GM21717 (cell line): Measurements from ENCODE around the gene SYNGR1.
"Not testable (repeated sequence)": the region's sequence is repeated elsewhere in the genome, so short reads cannot be mapped to it uniquely, and the experiment has no call there.

ENCODE experiments used
- ATAC-seq: cut with Tn5 transposase; IDR thresholded peaks from one replicate; pipeline ENCODE4 v1.9.1; 2021; ENCODE audit warnings: mild to moderate bottlenecking, moderate library complexity; ENCODE audit not compliant: unreplicated experiment

Gene SYNGR1

GRCh38 chr22:39405346-39406085 lies 55.7 kb downstream of the SYNGR1 start:
- ATAC-seq, result no peak

DNA sequence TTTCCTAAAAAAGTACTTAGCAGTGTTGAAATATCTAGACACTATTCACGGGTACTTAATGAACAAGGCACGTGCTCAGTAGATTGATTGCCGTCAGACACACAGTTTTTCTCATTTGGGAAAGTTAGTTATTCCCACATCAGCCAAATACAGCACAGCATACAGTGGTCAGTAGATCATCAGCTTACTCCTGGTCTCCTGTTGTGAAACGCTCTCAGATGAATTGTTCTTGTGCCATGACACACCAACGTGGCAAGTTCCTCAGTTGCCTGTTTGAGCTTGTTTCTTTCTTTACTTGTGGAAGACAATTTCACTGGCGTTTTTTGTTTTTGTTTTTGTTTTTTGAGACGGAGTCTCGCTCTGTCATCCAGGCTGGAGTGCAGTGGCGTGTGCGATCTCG lies 58.4 kb downstream of the SYNGR1 start:
- ATAC-seq, result no peak

DNA sequence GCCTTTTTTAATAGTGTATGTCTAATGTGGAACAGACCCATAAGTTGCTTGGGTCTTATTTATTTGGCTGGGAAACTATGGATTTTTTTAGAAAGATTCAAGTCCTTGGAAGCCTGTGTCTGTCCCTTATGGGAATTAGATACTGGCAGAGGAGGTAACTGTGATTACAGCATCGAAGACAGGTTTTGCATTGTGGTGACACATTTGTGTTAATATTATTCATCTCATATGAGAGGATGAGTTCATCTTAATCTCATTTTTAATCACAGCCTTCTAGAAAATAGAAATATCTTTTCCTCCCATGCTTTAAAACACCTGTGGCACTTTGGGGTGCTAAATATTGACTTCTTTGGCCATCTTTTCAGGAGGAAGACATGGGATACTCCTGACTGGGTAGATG lies 59.0 kb downstream of the SYNGR1 start:
- no peak for ATAC-seq

DNA sequence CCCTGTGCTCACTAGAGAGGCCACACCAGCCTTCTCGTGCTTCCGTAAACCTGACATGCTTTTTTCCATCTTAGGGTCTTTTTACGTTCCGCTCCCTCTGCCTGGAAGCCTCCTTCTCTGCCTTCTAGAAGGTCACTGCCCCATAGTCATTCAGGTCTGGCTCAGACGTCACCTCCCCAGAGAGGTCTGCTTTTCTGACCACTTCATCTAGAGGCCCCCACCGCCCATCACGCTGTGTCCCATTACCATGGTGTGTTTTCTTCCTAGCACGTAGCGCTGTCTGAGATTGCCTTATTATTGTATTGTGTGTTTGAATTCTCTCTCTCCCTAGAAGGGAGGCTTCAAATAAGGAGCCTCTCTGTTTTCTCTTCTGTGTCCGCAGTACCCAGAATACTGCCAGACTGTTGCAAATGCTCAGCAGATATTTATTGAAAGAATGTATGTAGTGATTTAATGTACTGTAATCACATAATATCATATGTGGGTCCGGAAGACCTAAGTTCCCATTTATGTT lies 59.8 kb downstream of the SYNGR1 start:
- ATAC-seq, result no peak

DNA sequence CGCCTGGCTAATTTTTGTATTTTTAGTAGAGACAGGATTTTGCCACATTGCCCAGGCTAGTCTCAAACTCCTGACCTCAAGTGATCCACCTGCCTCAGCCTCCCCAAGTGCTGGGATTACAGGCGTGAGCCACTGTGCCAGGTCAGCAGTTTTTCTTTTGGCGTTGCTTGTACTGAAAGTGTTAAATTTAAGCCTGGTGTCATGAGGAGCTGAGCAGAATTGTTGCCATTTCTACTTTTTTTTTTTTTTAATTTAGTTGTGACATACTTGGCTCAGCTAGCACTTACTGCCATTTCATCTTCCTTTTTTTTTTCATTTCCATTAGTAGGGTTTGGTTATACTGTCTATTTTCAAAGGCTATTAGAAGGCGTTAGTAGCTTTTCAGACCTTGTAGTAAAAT lies 60.5 kb downstream of the SYNGR1 start:
- ATAC-seq, result no peak

DNA sequence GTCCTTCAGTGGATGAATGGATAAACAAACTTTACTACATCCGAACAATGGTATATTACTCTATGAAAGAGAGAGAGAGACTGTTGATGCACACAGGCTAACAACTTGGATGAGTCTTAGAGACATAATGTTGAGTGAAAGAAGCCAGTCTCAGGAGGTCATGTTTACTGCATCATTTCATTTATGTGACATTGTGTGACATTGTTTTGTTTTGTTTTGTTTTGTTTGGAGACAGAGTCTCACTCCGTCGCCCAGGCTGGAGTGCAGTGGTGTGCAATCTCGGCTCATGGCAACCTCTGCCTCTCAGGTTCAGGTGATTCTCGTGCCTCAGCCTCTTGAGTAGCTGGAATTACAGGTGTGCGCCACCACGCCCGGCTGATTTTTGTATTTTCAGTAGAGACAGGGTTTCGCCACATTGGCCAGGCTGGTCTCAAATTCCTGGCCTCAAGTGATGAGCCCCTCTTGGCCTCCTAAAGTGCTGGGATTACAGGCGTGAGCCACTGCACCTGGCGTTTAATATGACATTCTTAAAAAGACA lies 62.1 kb downstream of the SYNGR1 start:
- not testable (repeated sequence) for ATAC-seq

DNA sequence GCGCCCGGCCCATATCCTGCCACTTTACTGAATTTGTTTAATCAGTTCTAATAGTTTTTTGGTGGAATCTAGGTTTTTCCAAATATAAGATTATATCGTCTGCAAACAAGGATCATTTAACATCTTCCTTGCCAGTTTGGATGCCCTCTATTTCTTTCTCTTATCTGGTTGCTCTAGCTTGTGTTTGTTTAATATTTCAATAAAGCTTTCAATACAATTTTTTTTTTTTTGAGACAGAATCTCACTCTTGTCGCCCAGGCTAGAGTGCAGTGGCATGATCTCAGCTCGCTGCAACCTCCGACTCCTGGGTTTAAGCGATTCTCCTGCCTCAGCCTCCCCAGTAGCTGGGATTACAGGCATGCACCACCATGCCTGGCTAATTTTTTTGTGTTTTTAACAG lies 63.4 kb downstream of the SYNGR1 start:
- not testable (repeated sequence) for ATAC-seq

- ATAC-seq, result no peak
These were observed 64.6 kb downstream of the SYNGR1 start for GRCh38 chr22:39414377-39414776.

DNA sequence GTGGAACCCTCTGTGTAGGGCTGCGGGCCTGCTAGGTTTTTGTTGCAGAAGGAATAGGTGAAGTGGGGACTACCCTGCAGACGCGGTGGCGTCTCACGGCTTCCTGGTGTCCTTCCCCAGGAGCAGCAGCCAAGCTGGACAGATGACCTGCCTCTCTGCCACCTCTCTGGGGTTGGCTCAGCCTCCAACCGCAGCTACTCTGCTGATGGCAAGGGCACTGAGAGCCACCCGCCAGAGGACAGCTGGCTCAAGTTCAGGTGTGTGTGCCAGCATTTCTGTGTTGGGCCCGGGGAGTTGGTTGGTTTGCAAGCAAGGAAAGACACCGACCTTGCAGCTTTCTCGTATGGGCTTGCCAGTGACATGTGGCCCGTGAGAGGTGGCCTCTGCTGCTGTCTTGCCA lies 65.1 kb downstream of the SYNGR1 start:
- no peak for ATAC-seq

DNA sequence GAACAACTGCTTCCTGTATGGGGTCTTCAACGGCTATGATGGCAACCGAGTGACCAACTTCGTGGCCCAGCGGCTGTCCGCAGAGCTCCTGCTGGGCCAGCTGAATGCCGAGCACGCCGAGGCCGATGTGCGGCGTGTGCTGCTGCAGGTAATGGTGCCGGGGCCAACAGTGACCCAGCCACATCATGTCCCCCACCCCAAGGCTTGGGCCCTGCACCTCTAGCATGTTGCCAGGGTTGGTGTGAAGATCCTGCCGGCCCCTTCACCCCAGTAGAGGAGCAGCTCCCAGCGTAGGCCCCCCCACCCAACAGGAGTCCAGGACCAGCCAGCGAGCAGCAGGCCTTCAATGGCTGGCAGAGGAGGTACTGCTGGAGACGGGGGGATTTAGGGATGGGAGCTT lies 65.7 kb downstream of the SYNGR1 start:
- no peak for ATAC-seq

DNA sequence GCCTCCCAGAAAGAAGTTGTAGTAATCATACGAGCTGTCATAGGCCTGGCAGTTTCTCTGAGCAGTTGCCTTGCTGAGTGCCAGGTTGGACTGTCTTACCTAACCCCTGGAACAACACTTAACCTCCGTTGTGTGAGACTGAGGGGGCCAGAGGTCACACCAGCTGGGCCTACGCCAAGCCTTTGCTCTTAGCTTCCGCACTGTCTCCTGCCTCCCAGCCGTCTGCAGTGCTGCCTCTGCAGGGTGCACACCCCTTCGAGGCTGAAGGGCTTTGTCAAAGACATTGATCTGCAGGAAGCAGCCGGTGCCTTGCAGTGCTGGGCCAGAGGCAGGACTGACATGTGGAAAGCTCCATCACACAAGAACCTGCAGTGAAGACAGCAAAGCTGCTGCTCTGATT lies 66.5 kb downstream of the SYNGR1 start:
- no peak for ATAC-seq

DNA sequence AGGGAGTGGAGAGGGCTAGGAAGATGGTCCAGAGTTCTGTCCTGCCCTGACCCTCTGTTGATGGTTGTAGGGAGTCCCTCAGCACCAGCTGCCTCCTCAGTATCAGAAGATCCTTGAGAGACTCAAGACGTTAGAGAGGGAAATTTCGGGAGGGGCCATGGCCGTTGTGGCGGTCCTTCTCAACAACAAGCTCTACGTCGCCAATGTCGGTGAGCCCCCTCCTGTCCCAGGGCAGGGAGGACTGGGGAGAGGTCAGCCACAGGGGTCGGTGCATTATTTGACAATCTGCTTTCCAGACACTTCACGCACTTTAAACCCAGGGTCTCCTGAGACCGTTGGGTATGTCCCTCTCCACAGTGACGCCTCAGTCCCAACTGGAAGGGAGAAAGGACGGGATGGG lies 67.8 kb downstream of the SYNGR1 start:
- ATAC-seq, result no peak

- no peak for ATAC-seq
These were observed 68.9 kb downstream of the SYNGR1 start for GRCh38 chr22:39418696-39419095.

DNA sequence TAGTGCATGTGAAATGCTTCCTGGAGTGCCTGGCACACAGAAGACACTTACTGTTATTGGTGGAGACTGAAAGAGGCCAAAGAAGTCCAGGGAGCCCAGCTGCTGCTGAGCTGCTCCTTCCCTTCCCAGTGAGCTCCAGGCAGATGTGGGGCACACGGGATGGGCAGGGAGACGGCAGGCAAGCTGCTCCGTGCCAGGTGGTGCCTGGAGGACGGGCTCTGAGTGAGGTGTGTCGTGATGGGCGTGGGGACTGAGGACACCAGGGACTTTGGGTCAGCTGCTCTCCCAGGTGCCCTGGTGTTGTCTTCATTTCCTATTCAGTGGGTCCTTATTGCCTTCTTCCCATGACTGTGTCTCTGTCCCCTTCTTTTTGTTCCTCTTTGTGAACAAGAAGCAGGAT lies 69.3 kb downstream of the SYNGR1 start:
- no peak for ATAC-seq

GRCh38 chr22:39419911-39420310 lies 70.1 kb downstream of the SYNGR1 start:
- ATAC-seq, result no peak

GRCh38 chr22:39421691-39422090 lies 71.9 kb downstream of the SYNGR1 start:
- no peak for ATAC-seq

DNA sequence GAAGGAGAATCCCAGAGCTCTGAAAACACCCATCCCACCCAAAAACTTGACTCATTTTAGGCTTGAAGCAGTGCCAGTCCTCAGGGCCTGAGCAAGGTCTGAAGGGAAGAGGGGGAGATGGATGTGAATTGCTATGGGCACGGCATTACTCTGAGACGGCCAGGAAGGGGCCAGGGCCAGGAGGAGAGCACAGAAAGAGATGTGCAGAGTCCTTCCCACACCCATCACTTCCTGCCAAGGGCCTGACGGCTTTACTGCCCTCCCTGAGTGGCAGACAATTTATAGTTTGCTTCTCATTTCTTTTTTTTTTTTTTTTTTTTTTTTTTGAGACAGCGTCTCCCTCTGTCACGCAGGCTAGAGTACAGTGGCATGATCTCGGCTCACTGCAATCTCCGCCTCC lies 72.3 kb downstream of the SYNGR1 start:
- ATAC-seq, result no peak

DNA sequence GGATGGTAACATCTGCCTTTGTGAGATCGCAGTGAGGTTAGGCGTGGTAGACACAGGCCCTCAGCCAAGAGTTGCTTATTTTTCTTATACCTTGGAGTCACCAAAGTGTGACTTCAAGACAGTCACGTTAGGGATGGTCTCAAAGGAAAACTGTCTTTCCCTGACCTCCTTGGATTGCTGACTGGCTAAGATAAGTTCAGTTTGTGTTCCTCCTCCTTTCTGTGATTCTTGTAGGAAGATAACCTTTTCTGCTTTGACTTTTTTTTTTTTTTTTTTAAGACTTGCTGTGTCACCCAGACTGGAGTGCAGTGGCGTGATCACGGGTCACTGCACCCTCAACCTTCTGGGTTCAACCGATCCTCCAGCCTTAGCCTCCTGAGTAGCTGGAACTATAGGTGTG lies 72.9 kb downstream of the SYNGR1 start:
- ATAC-seq, result no peak

DNA sequence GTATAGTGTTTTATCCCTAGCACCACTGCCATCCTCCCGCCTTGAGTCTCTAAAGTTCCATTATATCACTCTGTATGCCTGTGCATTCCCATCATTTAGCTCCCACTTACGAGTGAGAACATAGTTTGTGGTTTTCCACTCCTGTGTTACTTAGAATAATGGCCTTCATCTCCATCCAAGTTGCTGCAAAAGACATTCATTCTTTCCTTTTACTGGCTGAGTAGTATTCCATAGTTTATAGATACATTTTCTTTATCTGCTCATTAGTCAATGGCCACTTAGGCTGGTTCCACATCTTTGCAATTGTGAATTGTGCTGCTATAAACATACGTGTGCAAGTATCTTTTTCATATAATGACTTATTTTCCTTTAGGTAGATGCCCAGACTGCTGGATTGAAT lies 74.2 kb downstream of the SYNGR1 start:
- no peak for ATAC-seq

GRCh38 chr22:39426380-39427043 lies 76.7 kb downstream of the SYNGR1 start:
- ATAC-seq, result no peak

- ATAC-seq, result no peak
These were observed 78.2 kb downstream of the SYNGR1 start for GRCh38 chr22:39427751-39428596.
